ENCODE results near the gene IGF1R.

DNA sequence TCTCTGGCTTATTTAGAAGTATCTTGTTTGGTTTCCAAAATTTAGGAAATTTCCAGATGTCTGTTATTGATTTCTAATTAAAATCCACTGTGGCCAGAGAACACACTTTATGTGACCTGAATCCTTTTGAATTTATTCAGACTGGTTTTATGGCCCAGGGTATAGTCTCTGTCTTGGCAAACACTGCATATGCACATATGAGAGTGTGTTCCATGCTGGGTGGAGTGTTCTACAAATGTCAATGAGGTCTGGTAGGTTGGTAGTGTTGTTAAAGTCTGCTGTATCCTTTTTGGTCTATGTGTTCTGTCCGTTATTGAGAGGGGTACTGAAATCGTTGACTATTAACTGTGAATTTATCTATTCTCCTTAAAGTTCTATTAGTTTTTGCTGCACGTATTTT, 329.1 kb downstream of the IGF1R start:
- TF ChIP-seq, protein P1, sequence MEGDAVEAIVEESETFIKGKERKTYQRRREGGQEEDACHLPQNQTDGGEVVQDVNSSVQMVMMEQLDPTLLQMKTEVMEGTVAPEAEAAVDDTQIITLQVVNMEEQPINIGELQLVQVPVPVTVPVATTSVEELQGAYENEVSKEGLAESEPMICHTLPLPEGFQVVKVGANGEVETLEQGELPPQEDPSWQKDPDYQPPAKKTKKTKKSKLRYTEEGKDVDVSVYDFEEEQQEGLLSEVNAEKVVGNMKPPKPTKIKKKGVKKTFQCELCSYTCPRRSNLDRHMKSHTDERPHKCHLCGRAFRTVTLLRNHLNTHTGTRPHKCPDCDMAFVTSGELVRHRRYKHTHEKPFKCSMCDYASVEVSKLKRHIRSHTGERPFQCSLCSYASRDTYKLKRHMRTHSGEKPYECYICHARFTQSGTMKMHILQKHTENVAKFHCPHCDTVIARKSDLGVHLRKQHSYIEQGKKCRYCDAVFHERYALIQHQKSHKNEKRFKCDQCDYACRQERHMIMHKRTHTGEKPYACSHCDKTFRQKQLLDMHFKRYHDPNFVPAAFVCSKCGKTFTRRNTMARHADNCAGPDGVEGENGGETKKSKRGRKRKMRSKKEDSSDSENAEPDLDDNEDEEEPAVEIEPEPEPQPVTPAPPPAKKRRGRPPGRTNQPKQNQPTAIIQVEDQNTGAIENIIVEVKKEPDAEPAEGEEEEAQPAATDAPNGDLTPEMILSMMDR (conservative IDR thresholded peaks at IDR 0.05 in 1 of 2, IDR thresholded peaks at IDR 0.05 in 1 of 2; ENCODE audit: extremely low read depth in 1 of 2, insufficient read depth in 1 of 2, low read depth in 1 of 2, low read length in 2 of 2), result no peak
- TF ChIP-seq EZH2 (IDR thresholded peaks at IDR 0.05; ENCODE audit: borderline replicate concordance, low read length), result no peak

All from mammary epithelial cell (primary cell).